Measurements from ENCODE around the gene SLC38A9.

SLC38A9 gene

GRCh38 chr5:55681301-55681700 is 30.8 kb downstream of the SLC38A9 start:
- Histone ChIP-seq H3K4me1 (ENCODE audit: control insufficient read depth in 1 of 2, insufficient read depth in 1 of 2, low read depth in 1 of 2, low read length in 1 of 2) (no peaks in the 10 kb centered on the region), H3K27ac (no peak overlapping the region), H3K36me3 (no peaks in the 10 kb centered on the region), H3K27me3 (no peaks in the 10 kb centered on the region), H3K9me3 (no peaks in the 10 kb centered on the region), H3K4me3 (ENCODE audit: low read depth in 1 of 2, low read length in 1 of 2) (no peak overlapping the region)
- no peak for TF ChIP-seq CTCF (IDR thresholded peaks at IDR 0.05)

GRCh38 chr5:55680353-55680752 is 31.8 kb downstream of the SLC38A9 start:
- H3K9me3 ChIP-seq: no peaks in the 10 kb centered on the region
- H3K4me1 ChIP-seq (ENCODE audit: control insufficient read depth in 1 of 2, insufficient read depth in 1 of 2, low read depth in 1 of 2, low read length in 1 of 2): no peaks in the 10 kb centered on the region
- H3K27ac ChIP-seq: no peak overlapping the region
- no peaks in the 10 kb centered on the region for H3K36me3 ChIP-seq
- H3K4me3 ChIP-seq (ENCODE audit: low read depth in 1 of 2, low read length in 1 of 2): no peak overlapping the region
- H3K27me3 ChIP-seq: no peaks in the 10 kb centered on the region
- no peak for TF ChIP-seq CTCF (IDR thresholded peaks at IDR 0.05)

- Histone ChIP-seq H3K4me1 (ENCODE audit: control insufficient read depth in 1 of 2, insufficient read depth in 1 of 2, low read depth in 1 of 2, low read length in 1 of 2) (no peaks in the 10 kb centered on the region), H3K9me3 (no peaks in the 10 kb centered on the region), H3K36me3 (no peaks in the 10 kb centered on the region), H3K4me3 (ENCODE audit: low read depth in 1 of 2, low read length in 1 of 2) (no peak overlapping the region), H3K27ac (no peak overlapping the region), H3K27me3 (no peaks in the 10 kb centered on the region)
- TF ChIP-seq CTCF (IDR thresholded peaks at IDR 0.05): no peak
These were observed 32.6 kb downstream of the SLC38A9 start for GRCh38 chr5:55679556-55679955.

GRCh38 chr5:55675119-55675518 is 37.0 kb downstream of the SLC38A9 start:
- no peak overlapping the region for H3K27ac ChIP-seq
- no peaks in the 10 kb centered on the region for H3K27me3 ChIP-seq
- no peak for TF ChIP-seq CTCF (IDR thresholded peaks at IDR 0.05)
- H3K4me1 ChIP-seq (ENCODE audit: control insufficient read depth in 1 of 2, insufficient read depth in 1 of 2, low read depth in 1 of 2, low read length in 1 of 2): no peaks in the 10 kb centered on the region
- H3K9me3 ChIP-seq: no peaks in the 10 kb centered on the region
- H3K36me3 ChIP-seq: no peaks in the 10 kb centered on the region
- no peak overlapping the region for H3K4me3 ChIP-seq (ENCODE audit: low read depth in 1 of 2, low read length in 1 of 2)

- Histone ChIP-seq H3K4me1 (ENCODE audit: control insufficient read depth in 1 of 2, insufficient read depth in 1 of 2, low read depth in 1 of 2, low read length in 1 of 2) (no peaks in the 10 kb centered on the region), H3K9me3 (no peaks in the 10 kb centered on the region), H3K27ac (no peak overlapping the region), H3K4me3 (ENCODE audit: low read depth in 1 of 2, low read length in 1 of 2) (no peak overlapping the region), H3K36me3 (no peaks in the 10 kb centered on the region), H3K27me3 (no peaks in the 10 kb centered on the region)
- TF ChIP-seq CTCF (IDR thresholded peaks at IDR 0.05): no peak
These were observed 37.8 kb downstream of the SLC38A9 start for GRCh38 chr5:55674340-55674739.

- H3K27me3 ChIP-seq: no peaks in the 10 kb centered on the region
- peaks cover 4% of the 10 kb centered on the region for H3K36me3 ChIP-seq
- H3K4me3 ChIP-seq (ENCODE audit: low read depth in 1 of 2, low read length in 1 of 2): no peak overlapping the region
- no peak for TF ChIP-seq CTCF (IDR thresholded peaks at IDR 0.05)
- H3K4me1 ChIP-seq (ENCODE audit: control insufficient read depth in 1 of 2, insufficient read depth in 1 of 2, low read depth in 1 of 2, low read length in 1 of 2): no peaks in the 10 kb centered on the region
- H3K27ac ChIP-seq: no peak overlapping the region
- H3K9me3 ChIP-seq: no peaks in the 10 kb centered on the region
These were observed 39.6 kb downstream of the SLC38A9 start for GRCh38 chr5:55672477-55672911.

Data from neutrophil (primary cell).